ENCODE measurements around the gene GALK2.
"Not testable (repeated sequence)": the region's sequence is repeated elsewhere in the genome, so short reads cannot be mapped to it uniquely, and the experiment has no call there.

GALK2 gene

DNA sequence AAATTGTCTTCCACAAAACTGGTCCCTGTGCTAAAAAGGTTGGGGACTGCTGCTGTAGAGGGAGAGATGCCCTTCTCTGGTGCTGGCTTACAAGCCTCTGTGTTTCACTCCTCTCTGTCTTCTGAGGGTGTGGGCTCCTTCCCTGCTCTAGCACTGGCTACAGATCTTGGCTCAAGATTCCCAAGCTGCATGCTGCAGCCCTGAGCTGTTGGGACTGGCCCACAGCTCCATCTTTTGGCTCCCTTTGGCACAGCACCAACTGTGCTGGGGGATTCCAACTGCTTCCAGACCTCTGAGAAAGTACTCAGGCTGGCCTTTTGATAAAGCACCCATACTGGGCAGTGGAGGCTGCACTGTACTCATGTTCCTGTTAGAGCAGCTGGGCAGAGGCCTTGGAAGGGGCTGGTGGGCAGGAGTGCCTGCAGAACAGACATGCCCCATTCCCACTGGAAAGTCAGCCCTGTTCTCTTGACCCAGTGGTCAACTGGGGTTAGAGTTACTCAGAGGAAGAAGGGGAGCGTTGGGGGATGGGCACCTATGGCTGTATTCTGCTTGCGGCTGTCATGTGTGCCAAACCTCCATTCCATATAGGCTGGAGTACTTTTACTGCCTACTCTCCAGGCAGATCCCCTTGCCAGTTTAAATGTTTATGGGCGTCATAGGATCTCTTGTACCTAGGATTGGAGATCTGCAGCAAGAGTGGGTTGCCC is 55.7 kb downstream of the GALK2 start:
- no peak for DNase-seq

DNA sequence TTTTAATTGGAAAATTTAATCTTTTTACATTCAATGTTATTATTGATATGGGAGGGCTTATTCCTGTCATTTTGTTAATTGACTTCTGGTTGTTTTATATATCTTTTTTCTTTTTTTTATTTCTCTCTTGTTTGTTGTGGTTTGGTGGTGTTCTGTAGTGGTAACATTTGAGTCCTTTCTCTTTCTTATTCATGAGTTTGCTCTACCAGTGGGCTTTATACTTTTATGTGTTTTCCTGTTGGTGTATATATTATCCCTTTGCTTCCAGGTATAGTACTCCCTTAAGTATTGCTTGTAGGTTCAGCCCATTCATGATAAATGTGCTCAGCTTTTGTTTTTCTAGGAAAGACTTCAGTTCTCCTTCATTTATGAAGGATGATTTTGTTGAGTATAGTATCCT is 57.6 kb downstream of the GALK2 start:
- no peak for DNase-seq

- no peak for DNase-seq
Measured at GRCh38 chr15:49229922-49230321, 59.9 kb downstream of the GALK2 start.

DNA sequence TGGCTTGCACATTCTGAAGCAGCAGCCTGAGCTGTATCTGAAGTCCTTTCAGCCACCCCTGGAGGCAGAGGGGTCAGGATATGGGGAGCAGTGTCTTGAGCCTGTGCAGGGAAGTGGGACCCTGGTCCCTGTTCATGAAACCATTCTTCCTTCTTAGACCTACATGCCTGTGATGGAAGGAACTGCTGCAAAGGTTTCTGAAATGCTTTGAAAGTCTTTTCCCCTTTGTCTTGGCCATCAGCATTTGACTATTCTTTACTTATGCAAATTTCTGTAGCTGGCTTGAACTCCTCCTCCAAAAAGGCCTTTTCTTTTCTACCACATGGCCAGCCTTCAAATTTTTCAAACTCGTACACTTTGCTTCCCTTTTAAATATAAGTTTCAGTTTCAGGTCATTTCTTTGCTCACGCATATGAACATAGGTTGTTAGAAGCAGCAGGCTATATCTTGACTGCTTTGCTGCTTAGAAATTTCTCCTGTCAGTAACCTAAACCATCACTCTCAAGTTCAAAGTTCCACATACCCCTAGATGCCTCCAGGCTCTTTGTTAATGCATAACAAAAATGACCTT is 62.3 kb downstream of the GALK2 start:
- no peak for DNase-seq

GRCh38 chr15:49235446-49236124 is 65.5 kb downstream of the GALK2 start:
- DNase-seq = peak in 3 of 4 experiments; percentile 2 to 8 (median 7)

DNA sequence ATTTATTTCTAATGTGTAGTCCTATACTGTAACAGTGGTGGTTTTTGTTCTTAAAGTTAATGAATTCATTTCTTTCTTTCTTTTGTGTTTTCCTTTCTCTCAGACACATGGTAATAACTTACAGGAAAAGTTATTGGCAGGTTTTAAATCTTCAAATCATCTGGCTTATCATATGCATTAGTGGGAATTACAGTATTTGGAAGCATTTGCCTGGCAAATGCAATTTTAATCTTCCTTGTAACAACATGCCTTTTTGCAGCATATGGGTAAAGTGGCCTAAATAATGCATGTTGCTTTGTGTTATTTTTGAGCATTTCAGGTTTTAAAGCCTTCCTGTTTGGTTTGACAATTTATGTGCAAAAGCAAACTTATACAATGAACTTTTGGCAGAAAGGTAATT is 66.8 kb downstream of the GALK2 start:
- no peak for DNase-seq

DNA sequence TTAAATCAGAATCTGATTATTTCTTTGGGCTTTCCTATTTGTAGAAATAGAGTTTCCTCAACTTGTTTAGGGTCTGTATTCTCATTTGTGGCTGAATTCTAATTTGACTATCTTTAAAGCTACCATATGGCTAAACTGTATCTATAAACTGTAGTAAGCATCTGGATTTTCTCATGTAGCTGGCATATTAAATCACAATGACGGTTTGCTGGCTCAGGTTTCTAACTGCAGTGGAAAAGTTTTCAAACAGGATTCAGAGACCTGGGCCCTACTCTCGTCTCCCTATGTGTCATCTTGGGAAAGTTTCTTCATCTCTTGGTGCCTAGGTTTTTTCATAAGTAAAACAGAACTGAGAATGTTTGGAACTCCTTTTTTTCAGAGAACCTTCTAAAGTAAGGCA is 68.3 kb downstream of the GALK2 start:
- no peak for DNase-seq

GRCh38 chr15:49239105-49239504 is 69.1 kb downstream of the GALK2 start:
- no peak for DNase-seq

- no peak for DNase-seq
Measured at GRCh38 chr15:49242820-49243219, 72.8 kb downstream of the GALK2 start.

DNA sequence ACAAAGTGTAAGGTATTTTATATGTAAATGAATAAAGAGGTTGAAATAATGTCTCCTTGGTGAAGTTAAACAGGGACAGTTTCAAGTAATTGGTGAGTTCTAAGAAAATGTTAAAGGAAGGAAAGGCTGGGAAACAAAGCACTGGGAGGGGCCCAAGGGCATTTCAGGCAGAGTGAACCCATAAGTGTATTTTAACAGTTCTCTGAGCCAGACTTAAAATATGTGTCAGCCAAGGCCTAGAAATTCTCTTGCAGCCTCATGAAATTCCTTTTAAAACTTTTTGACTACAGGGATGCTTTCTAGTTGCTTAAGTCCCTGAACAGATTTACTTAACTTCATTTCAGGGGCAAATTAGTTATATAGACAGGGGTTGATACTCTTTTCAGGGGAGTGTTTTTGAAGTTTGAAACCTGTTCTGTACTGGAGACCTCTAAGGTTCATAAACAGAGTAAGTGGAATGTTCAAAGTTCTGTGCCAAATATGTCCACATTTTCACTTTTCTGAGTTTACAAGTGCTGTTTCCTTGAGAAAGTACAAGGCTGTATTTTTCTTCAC is 77.6 kb downstream of the GALK2 start:
- DNase-seq = no peak

- DNase-seq = no peak
Measured at GRCh38 chr15:49248291-49248690, 78.2 kb downstream of the GALK2 start.

DNA sequence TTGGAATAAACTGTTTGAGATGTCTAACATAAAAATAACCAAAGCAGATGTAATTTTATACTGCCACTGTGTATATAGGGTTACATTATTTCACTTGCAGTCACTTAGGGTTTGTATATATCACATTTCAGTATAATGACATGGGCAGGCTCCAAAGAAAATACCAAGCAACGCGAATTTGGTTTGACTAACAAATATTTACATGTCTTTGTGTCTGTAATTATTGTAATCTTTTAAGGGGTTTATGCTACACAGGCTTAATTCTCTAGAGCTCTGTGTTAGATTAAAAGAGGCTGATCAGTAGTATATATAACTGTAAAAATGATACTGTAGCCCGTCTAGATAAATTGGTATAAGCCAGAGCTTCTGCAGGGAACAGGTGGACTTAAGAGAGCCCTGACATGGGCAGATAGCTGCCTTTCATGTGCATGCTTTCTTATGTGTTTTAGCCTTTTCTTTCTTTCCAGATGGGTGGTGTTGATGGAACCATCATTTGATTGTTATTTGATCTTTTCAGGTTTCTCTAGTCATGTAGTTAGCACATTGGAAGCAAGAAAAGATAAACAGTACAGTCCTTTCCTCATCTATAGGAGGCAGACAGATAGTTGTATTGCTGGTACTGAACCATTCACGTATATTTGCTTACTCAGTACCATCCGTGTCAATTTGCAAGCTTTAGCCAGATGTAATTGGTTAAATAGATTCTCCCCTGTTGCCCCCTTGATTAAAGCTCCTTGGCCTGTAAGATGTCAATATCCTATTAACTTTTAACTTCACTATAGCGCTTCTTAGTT is 86.1 kb downstream of the GALK2 start:
- DNase-seq = no peak

GRCh38 chr15:49265117-49265516 is 95.1 kb downstream of the GALK2 start:
- DNase-seq = not testable (repeated sequence)

DNA sequence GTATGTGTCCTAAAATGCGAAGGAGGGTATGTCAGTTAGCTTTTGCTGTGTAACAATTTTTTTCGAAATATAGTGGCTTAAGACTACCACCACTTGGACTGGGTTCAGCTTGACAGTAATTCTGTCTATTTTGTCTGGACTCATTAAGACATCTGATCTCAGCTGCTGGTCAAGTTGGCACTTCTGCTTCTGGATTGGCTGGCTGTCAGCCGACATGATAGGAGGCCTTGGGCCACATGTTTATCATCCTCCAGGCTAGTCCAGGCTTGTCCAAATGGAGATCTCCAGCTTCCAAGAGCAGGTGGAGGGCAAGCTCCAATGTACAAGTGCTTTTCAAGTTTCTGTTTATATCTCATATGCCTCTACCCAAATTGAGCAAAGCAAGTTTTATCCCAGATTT is 95.9 kb downstream of the GALK2 start:
- no peak for DNase-seq

DNA sequence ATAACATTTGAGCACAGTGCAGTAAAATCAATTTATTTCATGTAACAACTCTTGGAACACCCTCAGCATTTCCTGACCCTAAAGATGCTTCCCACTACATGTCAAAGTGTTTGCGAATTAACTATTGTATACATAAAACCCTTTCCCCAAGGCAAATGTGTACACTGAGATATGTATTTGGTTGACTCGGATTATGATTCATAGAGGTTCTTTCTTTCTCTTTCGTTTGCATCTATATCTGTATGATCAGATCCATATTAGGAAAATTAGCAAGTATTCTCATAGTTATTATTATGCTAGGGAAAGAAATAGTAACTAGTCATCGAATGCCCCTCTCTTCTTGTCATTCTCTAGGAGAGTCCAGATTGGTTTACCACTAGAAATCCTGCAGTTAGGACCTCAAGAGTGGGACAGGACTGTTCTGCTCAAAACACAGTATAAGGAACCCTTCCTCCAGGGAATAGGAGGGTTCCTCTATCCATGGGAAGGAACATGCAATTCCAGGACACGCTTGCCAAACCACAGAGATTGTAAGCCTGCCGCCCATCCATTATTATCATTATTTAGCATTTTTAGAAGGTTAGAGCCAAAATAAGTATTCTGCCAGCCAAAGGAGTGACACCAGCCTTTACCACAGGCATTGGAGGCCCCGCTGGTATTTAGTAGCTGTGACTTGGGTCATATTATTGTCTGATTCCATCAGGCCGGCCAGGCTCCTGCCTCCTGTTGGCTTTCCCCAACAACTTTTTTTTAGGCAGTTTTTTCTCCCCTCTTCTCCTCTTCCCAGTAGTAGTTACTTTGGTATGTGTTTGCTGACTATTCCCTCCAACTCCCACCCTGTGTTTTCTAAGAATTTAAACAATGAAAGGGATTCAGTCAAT is 100.7 kb downstream of the GALK2 start:
- DNase-seq = no peak

GRCh38 chr15:49273734-49274318 is 103.8 kb downstream of the GALK2 start:
- DNase-seq = no peak

DNA sequence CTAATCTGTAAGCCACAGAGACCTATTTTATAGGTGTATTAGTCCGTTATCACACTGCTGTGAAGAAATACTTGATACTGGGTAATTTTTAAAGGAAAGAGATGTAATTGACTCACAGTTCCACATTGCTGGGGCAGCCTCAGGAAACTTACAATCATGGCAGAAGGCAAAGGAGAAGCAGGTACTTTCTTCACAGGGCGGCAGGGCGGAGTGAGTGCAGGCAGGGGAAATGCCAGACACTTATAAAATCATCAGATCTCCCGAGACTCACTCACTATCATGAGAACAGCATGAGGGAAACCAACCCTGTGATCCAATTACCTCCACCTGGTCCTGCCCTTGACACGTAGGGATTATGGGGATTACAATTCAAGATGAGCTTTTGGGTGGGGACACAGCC is 108.7 kb downstream of the GALK2 start:
- DNase-seq = no peak

DNA sequence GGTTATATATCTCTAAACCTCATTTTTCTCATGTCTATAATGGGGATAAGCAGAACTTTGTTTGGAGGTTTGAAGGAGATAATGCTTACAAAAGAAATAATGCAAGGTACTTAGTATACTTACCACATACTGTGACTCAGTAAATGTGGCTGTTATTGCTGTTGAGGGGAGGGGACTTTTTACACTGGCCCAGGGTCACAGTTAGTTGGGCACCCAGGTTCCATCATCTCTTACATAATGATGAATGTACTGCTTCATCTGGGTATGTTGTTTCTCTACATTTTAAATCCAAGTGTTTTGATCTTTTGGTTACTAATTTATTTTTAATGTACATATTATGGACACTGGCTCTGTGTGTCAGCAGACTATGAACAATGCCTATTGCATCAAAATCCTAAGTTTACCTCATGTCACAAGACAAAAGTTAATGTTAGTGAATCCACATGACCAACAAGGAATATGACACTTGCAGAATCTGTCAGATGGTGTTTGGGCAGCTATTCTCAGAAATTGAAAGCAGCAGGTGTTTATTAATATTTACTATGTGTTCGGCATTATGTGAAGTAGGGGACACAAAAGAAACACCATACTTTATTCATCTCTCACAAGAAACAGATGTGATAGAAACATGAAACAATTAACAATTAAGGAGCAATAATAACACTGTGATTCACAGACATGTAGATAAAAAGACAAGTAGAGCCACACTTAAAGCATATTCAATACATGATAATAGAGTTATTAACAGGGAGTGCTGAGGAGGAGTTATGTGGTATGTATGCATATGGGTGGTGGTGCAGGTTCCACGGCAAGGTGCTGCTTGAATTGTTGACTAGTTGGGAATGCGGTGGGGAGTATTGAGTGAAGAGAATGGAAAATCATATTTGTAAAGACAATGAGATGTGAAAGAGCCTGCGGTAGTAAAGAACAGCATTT is 109.7 kb downstream of the GALK2 start:
- DNase-seq = no peak

- DNase-seq = no peak
Measured at GRCh38 chr15:49282366-49282765, 112.3 kb downstream of the GALK2 start.

DNA sequence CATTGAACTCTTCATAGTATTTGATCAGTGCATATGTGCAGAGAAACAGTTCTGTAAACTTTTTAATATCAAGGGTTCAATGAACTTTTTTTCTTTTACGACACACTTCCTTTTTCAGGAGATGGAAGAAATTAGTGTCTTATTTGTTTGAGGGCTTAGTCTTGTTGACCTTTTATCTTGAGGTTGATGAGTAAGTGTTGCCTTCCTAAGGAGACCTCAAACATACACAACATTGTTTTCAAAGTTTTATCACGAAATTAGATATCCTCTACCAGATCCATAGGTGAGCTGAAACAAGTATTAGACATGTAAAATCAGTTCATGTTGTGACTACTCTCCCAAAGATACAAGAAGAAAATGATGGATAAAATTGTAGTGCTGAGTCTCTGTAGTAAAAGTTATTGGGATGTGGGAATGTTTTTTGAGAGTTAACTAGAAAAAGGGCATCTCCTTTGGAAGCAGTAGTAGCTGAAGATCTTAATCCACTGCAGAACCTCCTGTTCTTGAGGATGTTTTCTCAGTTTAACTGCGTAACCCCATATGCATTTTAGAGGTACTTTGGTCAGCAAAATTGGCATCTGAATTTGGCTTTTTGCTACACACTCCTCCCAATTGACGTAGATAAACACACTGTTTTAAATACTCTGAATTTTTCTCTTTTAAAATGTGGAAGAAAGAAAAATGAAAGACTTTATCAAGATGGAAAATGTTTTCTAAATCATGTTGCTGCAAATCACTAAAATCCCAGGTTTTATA is 116.8 kb downstream of the GALK2 start:
- no peak for DNase-seq
